ENCODE results near the gene IFNAR1.

IFNAR1 gene

DNA sequence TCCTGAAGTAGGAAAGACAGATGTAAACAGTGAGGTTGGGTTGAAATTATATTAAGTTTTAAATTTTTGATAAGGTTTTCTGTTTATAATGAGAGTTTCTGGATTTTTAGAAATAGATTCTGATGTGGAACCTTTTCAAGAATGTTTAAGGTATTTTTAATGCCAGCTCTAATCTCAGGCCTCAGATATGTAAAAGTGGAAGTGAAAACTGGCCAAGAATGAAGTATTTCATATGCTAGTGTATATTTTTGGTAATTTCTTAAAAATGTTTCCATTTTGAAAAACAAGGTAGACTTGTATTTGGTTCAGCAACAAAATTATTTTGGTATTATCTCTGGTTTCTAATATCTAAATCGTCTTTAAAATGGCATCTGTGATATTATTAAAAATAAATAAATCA lies 14.4 kb downstream of the IFNAR1 start:
- Histone ChIP-seq H3K4me2 (ENCODE audit: low read depth, low read length) (peak overlapping the region; percentile 36), H3F3A (ENCODE audit: insufficient read depth, low read length) (peaks cover 14% of the 10 kb centered on the region), H3K27ac (ENCODE audit: low read length) (peak overlapping the region; percentile 26; the same call in 1 of the 2 replicates), H3K36me3 (replicated peaks; ENCODE audit: insufficient read depth, low read length) (peaks cover 26% of the 10 kb centered on the region), H3K9ac (ENCODE audit: low read length) (no peak overlapping the region), H3K27me3 (replicated peaks; ENCODE audit: insufficient read depth, low read length) (no peaks in the 10 kb centered on the region), H4K20me1 (ENCODE audit: insufficient read depth, low read length) (no peaks in the 10 kb centered on the region), H3K9me3 (replicated peaks; ENCODE audit: insufficient read depth, low read length) (no peaks in the 10 kb centered on the region), H3K4me1 (ENCODE audit: low read length) (peaks cover 32% of the 10 kb centered on the region), H3K79me2 (ENCODE audit: low read length) (peaks cover 90% of the 10 kb centered on the region), H2AFZ (ENCODE audit: low read length) (no peak overlapping the region), H3K4me3 (ENCODE audit: low read length) (no peak overlapping the region), H3K9me2 (replicated peaks; ENCODE audit: insufficient read depth, low read length) (no peaks in the 10 kb centered on the region)
- TF ChIP-seq EZH2phosphoT487 (IDR thresholded peaks at IDR 0.05; ENCODE audit: low read length) = no peak
- TF ChIP-seq, protein P1, sequence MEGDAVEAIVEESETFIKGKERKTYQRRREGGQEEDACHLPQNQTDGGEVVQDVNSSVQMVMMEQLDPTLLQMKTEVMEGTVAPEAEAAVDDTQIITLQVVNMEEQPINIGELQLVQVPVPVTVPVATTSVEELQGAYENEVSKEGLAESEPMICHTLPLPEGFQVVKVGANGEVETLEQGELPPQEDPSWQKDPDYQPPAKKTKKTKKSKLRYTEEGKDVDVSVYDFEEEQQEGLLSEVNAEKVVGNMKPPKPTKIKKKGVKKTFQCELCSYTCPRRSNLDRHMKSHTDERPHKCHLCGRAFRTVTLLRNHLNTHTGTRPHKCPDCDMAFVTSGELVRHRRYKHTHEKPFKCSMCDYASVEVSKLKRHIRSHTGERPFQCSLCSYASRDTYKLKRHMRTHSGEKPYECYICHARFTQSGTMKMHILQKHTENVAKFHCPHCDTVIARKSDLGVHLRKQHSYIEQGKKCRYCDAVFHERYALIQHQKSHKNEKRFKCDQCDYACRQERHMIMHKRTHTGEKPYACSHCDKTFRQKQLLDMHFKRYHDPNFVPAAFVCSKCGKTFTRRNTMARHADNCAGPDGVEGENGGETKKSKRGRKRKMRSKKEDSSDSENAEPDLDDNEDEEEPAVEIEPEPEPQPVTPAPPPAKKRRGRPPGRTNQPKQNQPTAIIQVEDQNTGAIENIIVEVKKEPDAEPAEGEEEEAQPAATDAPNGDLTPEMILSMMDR (IDR thresholded peaks at IDR 0.05; ENCODE audit: low read length) = no peak
- no peak for TF ChIP-seq EZH2 (optimal IDR thresholded peaks at IDR 0.05; ENCODE audit: low read depth, low read length)
- DNase-seq = peak; percentile 30

DNA sequence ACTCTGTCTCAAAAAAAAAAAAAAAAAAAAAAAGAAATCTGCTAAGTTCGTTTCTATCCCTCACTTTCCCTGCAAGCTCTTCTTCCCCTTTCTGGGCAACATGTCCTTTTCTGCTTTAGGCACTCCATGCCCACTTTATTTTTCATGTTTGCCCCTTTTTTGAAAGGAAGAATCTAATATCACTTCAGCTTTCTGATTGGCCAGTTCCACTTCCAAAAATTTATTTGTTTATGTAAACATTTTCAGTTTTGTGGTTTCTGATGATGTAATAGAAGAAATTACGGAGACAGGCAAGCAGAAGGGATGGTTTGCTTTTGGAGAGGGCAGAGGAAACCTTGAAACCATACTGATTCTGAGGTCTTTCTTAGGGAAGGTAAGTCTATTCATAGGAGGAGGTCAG lies 15.1 kb downstream of the IFNAR1 start:
- H3K27ac ChIP-seq (ENCODE audit: low read length) = no peak overlapping the region; the same call in 1 of the 2 replicates

DNA sequence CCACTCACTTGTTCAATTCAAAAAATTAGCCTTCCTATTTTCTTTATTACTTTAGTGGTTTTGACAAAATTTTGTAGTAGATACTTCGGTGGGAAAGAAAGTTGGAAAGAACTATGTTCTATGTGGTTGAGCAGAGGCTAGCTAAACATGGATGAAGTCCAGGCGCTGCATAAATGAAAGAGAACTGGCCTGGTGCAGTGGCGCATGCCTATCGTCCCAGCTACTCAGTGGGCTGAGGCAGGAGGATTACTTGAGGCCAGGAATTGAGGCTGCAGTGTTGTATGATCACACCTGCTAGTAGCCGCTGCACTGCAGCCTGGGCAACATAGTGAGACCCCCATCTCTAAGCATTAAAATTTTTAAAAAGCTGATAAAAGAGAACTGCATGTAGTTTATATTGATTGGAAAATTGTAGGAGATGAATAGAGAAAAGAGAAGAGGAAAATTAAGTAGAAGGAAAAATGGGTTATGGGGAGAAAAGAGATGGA lies 21.0 kb downstream of the IFNAR1 start:
- H3F3A ChIP-seq (ENCODE audit: insufficient read depth, low read length) = no peaks in the 10 kb centered on the region
- no peak overlapping the region for H2AFZ ChIP-seq (ENCODE audit: low read length)
- DNase-seq = no peak
- H3K4me2 ChIP-seq (ENCODE audit: low read depth, low read length) = no peak overlapping the region
- H3K27ac ChIP-seq (ENCODE audit: low read length) = no peak overlapping the region
- no peaks in the 10 kb centered on the region for H3K9me3 ChIP-seq (replicated peaks; ENCODE audit: insufficient read depth, low read length)
- no peaks in the 10 kb centered on the region for H3K4me1 ChIP-seq (ENCODE audit: low read length)
- H3K79me2 ChIP-seq (ENCODE audit: low read length) = peaks cover 70% of the 10 kb centered on the region
- TF ChIP-seq EZH2phosphoT487 (IDR thresholded peaks at IDR 0.05; ENCODE audit: low read length) (no peak), EZH2 (optimal IDR thresholded peaks at IDR 0.05; ENCODE audit: low read depth, low read length) (no peak)
- TF ChIP-seq, protein P1 (IDR thresholded peaks at IDR 0.05; ENCODE audit: low read length) = no peak
- no peaks in the 10 kb centered on the region for H3K27me3 ChIP-seq (replicated peaks; ENCODE audit: insufficient read depth, low read length)
- no peak overlapping the region for H3K4me3 ChIP-seq (ENCODE audit: low read length)
- peaks cover 33% of the 10 kb centered on the region; the same call in 1 of the 2 replicates for H3K36me3 ChIP-seq (replicated peaks; ENCODE audit: insufficient read depth, low read length)
- no peaks in the 10 kb centered on the region for H3K9me2 ChIP-seq (replicated peaks; ENCODE audit: insufficient read depth, low read length)
- no peaks in the 10 kb centered on the region for H4K20me1 ChIP-seq (ENCODE audit: insufficient read depth, low read length)
- no peak overlapping the region for H3K9ac ChIP-seq (ENCODE audit: low read length)

More for the DNA sequence above, 15.1 kb downstream of the IFNAR1 start:
- no peak for DNase-seq
- Histone ChIP-seq H3K27me3 (replicated peaks; ENCODE audit: insufficient read depth, low read length) (no peaks in the 10 kb centered on the region), H3K4me1 (ENCODE audit: low read length) (peaks cover 25% of the 10 kb centered on the region), H3K9me2 (replicated peaks; ENCODE audit: insufficient read depth, low read length) (no peaks in the 10 kb centered on the region), H3K9me3 (replicated peaks; ENCODE audit: insufficient read depth, low read length) (no peaks in the 10 kb centered on the region), H4K20me1 (ENCODE audit: insufficient read depth, low read length) (no peaks in the 10 kb centered on the region), H3F3A (ENCODE audit: insufficient read depth, low read length) (peaks cover 14% of the 10 kb centered on the region), H2AFZ (ENCODE audit: low read length) (no peak overlapping the region), H3K4me3 (ENCODE audit: low read length) (no peak overlapping the region), H3K36me3 (replicated peaks; ENCODE audit: insufficient read depth, low read length) (peaks cover 22% of the 10 kb centered on the region), H3K9ac (ENCODE audit: low read length) (no peak overlapping the region), H3K79me2 (ENCODE audit: low read length) (peaks cover 83% of the 10 kb centered on the region), H3K4me2 (ENCODE audit: low read depth, low read length) (0 out of 2 replicates have a peak overlapping the region, but pooled peaks have one; percentile 2)
- TF ChIP-seq EZH2 (optimal IDR thresholded peaks at IDR 0.05; ENCODE audit: low read depth, low read length) = no peak

DNA sequence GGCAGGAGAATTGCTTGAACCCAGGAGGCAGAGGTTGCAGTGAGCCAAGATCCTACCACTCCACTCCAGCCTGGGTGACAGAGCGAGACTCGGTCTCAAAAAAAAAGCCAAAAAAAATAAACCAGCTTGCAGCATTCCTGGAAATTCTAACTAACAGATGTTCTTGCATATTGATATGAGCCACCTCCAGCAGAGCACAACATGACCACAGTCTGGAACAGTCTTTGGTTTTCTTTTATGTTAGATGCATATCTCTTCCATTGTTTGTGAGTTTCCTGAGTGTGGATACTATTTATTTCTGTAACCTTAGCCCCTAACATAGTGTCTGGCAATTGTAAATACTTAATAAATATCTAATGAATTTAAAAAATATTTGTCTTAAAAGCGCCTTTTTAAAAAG lies 23.9 kb downstream of the IFNAR1 start:
- H3K27ac ChIP-seq (ENCODE audit: low read length) = no peak overlapping the region
- H3K4me1 ChIP-seq (ENCODE audit: low read length) = no peaks in the 10 kb centered on the region
- H4K20me1 ChIP-seq (ENCODE audit: insufficient read depth, low read length) = no peaks in the 10 kb centered on the region
- H3K9me2 ChIP-seq (replicated peaks; ENCODE audit: insufficient read depth, low read length) = no peaks in the 10 kb centered on the region
- H3K9ac ChIP-seq (ENCODE audit: low read length) = no peak overlapping the region
- H3K4me2 ChIP-seq (ENCODE audit: low read depth, low read length) = no peak overlapping the region
- H3K27me3 ChIP-seq (replicated peaks; ENCODE audit: insufficient read depth, low read length) = no peaks in the 10 kb centered on the region
- no peak overlapping the region for H3K4me3 ChIP-seq (ENCODE audit: low read length)
- H2AFZ ChIP-seq (ENCODE audit: low read length) = no peak overlapping the region
- H3K79me2 ChIP-seq (ENCODE audit: low read length) = peaks cover 54% of the 10 kb centered on the region
- no peak for TF ChIP-seq EZH2phosphoT487 (IDR thresholded peaks at IDR 0.05; ENCODE audit: low read length)
- TF ChIP-seq, protein P1 (IDR thresholded peaks at IDR 0.05; ENCODE audit: low read length) = no peak
- TF ChIP-seq EZH2 (optimal IDR thresholded peaks at IDR 0.05; ENCODE audit: low read depth, low read length) = no peak
- no peaks in the 10 kb centered on the region for H3K9me3 ChIP-seq (replicated peaks; ENCODE audit: insufficient read depth, low read length)
- no peaks in the 10 kb centered on the region; the same call in 1 of the 2 replicates for H3F3A ChIP-seq (ENCODE audit: insufficient read depth, low read length)
- peaks cover 30% of the 10 kb centered on the region for H3K36me3 ChIP-seq (replicated peaks; ENCODE audit: insufficient read depth, low read length)
- no peak for DNase-seq
